SK-N-SH treated with all-trans-retinoic acid at 6 μM for 48 hours (cell line): ENCODE data around the gene SDR42E2.

Experiments used
- ATAC-seq: fragments of 200-7000 bp; cut with Tn5 transposase; 3 replicates; pipeline ENCODE4 v1.9.1; 2020; ENCODE audit warnings: mild to moderate bottlenecking, moderate library complexity
- BACH2 ChIP-seq: fragments of 250-450 bp; sonication (Bioruptor Pico); IDR thresholded peaks from 2 replicates; pipeline ENCODE4 v1.9.0; 2021; ENCODE audit warnings: mild to moderate bottlenecking, borderline replicate concordance
- CREB5 ChIP-seq: fragments of 250-450 bp; sonication (Bioruptor Pico); IDR thresholded peaks from 2 replicates; pipeline ENCODE4 v1.5.1; 2020; ENCODE audit warnings: low read depth, mild to moderate bottlenecking, moderate library complexity
- CSDC2 ChIP-seq: fragments of 250-450 bp; sonication (Bioruptor Pico); IDR thresholded peaks from 2 replicates; pipeline ENCODE4 v1.5.0; 2020; ENCODE audit warnings: mild to moderate bottlenecking, moderate library complexity
- CSRNP3 ChIP-seq: fragments of 250-450 bp; sonication (Bioruptor Pico); IDR thresholded peaks from 2 replicates; pipeline ENCODE4 v1.5.1; 2021; ENCODE audit warnings: mild to moderate bottlenecking, moderate library complexity
- ESRRG ChIP-seq: fragments of 250-450 bp; sonication (Bioruptor Pico); IDR thresholded peaks from 2 replicates; pipeline ENCODE4 v1.6.1; 2021; ENCODE audit warnings: mild to moderate bottlenecking
- GLIS3 ChIP-seq: fragments of 250-450 bp; sonication (Bioruptor Pico); IDR thresholded peaks from 2 replicates; pipeline ENCODE4 v1.5.0; 2020; ENCODE audit warnings: mild to moderate bottlenecking, moderate library complexity
- ISL1 ChIP-seq: fragments of 250-450 bp; sonication (Bioruptor Pico); IDR thresholded peaks from 2 replicates; pipeline ENCODE4 v2.1.2; 2022; ENCODE audit warnings: mild to moderate bottlenecking, moderate library complexity
- OSR1 ChIP-seq: fragments of 250-450 bp; sonication (Bioruptor Pico); IDR thresholded peaks from 2 replicates; pipeline ENCODE4 v1.8.0; 2022; ENCODE audit warnings: moderate library complexity, mild to moderate bottlenecking, inconsistent platforms
- POU6F1 ChIP-seq: fragments of 250-450 bp; sonication (Bioruptor Pico); IDR thresholded peaks from 2 replicates; pipeline ENCODE4 v1.8.0; 2021; ENCODE audit warnings: low read depth, mild to moderate bottlenecking, moderate library complexity, borderline replicate concordance
- PPARA ChIP-seq: fragments of 250-450 bp; sonication (Bioruptor Pico); IDR thresholded peaks from 2 replicates; pipeline ENCODE4 v1.5.0; 2020; ENCODE audit warnings: mild to moderate bottlenecking, borderline replicate concordance
- RARB ChIP-seq: fragments of 250-450 bp; sonication (Bioruptor Pico); IDR thresholded peaks from 2 replicates; pipeline ENCODE4 v1.8.0; 2021; ENCODE audit warnings: mild to moderate bottlenecking, moderate library complexity
- SNAI2 ChIP-seq: fragments of 250-450 bp; sonication (Bioruptor Pico); IDR thresholded peaks from 2 replicates; pipeline ENCODE4 v1.5.0; 2020; ENCODE audit warnings: mild to moderate bottlenecking, moderate library complexity
- TOX ChIP-seq: fragments of 250-450 bp; sonication (Bioruptor Pico); IDR thresholded peaks from 2 replicates; pipeline ENCODE4 v1.8.0; 2021; ENCODE audit warnings: mild to moderate bottlenecking, moderate library complexity, borderline replicate concordance
- ZC3H10 ChIP-seq: fragments of 250-450 bp; sonication (Bioruptor Pico); IDR thresholded peaks from 2 replicates; pipeline ENCODE4 v1.5.1; 2021; ENCODE audit warnings: mild to moderate bottlenecking, moderate library complexity
- ZFP3 ChIP-seq: fragments of 250-450 bp; sonication (Bioruptor Pico); IDR thresholded peaks from 2 replicates; pipeline ENCODE4 v1.5.0; 2020; ENCODE audit warnings: mild to moderate bottlenecking, moderate library complexity
- ZNF565 ChIP-seq: fragments of 450-650 bp; formaldehyde crosslinking; conservative IDR thresholded peaks from 2 replicates; pipeline ENCODE4 v1.5.0; 2020; ENCODE audit warnings: low read depth, mild to moderate bottlenecking, moderate library complexity
- ZNF8 ChIP-seq: fragments of 450-650 bp; formaldehyde crosslinking; IDR thresholded peaks from 2 replicates; pipeline ENCODE4 v1.5.0; 2020; ENCODE audit warnings: mild to moderate bottlenecking, moderate library complexity
- TF ChIP-seq, protein P1 (sequence below): fragments of 250-450 bp; sonication (Bioruptor Pico); IDR thresholded peaks from 2 replicates; pipeline ENCODE4 v1.5.0; 2020; ENCODE audit warnings: mild to moderate bottlenecking, moderate library complexity

The SDR42E2 gene

DNA sequence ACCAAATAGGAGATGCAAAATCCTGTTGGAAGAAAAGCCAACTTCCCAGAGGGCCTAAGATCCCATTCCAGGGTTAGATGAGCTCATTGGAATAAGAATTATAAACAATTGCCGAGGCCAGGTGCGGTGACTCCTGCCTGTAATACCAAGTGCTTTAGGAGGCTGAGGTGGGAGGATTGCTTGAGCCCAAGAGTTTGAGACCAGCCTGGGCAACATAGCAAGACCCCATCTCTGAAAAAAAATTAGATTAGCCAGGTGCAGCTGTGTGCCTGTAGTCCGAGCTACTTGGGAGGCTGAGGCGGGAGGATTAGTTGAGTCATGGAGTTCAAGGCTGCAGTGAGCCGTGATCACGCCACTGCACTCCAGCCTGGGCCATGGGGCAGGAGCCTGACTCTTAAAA, 17.8 kb upstream of the SDR42E2 start:
- TF ChIP-seq ISL1 (CRISPR knock-in tag) (no peak), ZC3H10 (CRISPR knock-in tag) (no peak)
- ATAC-seq: no peak

DNA sequence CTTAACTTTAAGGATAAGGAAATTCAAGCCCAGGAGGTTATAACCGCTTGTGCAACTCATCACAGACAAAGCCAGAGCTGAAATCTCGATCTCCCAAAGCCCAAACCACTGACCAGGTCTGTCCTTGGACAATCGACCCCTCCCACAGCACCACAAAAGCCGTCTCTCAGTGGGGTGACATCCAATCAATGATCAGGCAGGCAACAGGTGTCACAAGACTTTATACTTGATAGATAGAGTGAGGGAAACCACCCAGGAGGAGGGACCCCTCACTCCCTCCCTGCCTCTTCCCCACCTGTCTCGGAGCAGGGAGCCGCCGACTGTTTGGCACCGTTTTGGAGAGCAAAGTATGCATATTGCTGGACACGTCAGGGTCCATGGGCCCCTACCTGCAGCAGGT, 14.5 kb upstream of the SDR42E2 start:
- TF ChIP-seq PPARA (CRISPR knock-in tag) (no peak), SNAI2 (CRISPR knock-in tag) (no peak), ZNF8 (CRISPR knock-in tag) (no peak), ZFP3 (no peak), GLIS3 (CRISPR knock-in tag) (no peak), ZNF565 (CRISPR knock-in tag) (no peak), CSDC2 (CRISPR knock-in tag) (no peak), ISL1 (CRISPR knock-in tag) (no peak), POU6F1 (CRISPR knock-in tag) (no peak), ZC3H10 (CRISPR knock-in tag) (no peak), TOX (CRISPR knock-in tag) (no peak), BACH2 (CRISPR knock-in tag) (no peak), OSR1 (CRISPR knock-in tag) (no peak), CREB5 (CRISPR knock-in tag) (no peak), ESRRG (no peak), RARB (CRISPR knock-in tag) (no peak)
- TF ChIP-seq, protein P1, sequence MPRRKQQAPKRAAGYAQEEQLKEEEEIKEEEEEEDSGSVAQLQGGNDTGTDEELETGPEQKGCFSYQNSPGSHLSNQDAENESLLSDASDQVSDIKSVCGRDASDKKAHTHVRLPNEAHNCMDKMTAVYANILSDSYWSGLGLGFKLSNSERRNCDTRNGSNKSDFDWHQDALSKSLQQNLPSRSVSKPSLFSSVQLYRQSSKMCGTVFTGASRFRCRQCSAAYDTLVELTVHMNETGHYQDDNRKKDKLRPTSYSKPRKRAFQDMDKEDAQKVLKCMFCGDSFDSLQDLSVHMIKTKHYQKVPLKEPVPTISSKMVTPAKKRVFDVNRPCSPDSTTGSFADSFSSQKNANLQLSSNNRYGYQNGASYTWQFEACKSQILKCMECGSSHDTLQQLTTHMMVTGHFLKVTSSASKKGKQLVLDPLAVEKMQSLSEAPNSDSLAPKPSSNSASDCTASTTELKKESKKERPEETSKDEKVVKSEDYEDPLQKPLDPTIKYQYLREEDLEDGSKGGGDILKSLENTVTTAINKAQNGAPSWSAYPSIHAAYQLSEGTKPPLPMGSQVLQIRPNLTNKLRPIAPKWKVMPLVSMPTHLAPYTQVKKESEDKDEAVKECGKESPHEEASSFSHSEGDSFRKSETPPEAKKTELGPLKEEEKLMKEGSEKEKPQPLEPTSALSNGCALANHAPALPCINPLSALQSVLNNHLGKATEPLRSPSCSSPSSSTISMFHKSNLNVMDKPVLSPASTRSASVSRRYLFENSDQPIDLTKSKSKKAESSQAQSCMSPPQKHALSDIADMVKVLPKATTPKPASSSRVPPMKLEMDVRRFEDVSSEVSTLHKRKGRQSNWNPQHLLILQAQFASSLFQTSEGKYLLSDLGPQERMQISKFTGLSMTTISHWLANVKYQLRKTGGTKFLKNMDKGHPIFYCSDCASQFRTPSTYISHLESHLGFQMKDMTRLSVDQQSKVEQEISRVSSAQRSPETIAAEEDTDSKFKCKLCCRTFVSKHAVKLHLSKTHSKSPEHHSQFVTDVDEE (CRISPR knock-in tag): no peak
- no peak for ATAC-seq

GRCh38 chr16:22151246-22151998, 10.9 kb upstream of the SDR42E2 start:
- no peak for ATAC-seq
- no peak for TF ChIP-seq GLIS3 (CRISPR knock-in tag)
- TF ChIP-seq POU6F1 (CRISPR knock-in tag): no peak
- TF ChIP-seq CREB5 (CRISPR knock-in tag): no peak
- TF ChIP-seq OSR1 (CRISPR knock-in tag): no peak
- no peak for TF ChIP-seq ESRRG
- no peak for TF ChIP-seq CSRNP3 (CRISPR knock-in tag)
